OCI-LY3 (cell line): Measurements from ENCODE around the gene LIMA1.
"Not testable (repeated sequence)": the region's sequence is repeated elsewhere in the genome, so short reads cannot be mapped to it uniquely, and the experiment has no call there.

ENCODE experiments used
- H2AFZ ChIP-seq: fragments of 200-600, 300-600 bp; shearing (Covaris generic); 2 replicates; pipeline ENCODE4 v1.6.0; 2014; ENCODE audit warnings: antibody characterized with exemption, low read depth, low read length
- H3K27ac ChIP-seq: fragments of 200-600, 300-600 bp; sonication (generic); 2 replicates; pipeline ENCODE4 v1.5.1; 2014; ENCODE audit warnings: mild to moderate bottlenecking, low read length, moderate library complexity, mixed read lengths
- H3K27me3 ChIP-seq: fragments of 200-600, 300-600 bp; sonication (generic); 2 replicates; pipeline ENCODE4 v1.6.1; 2014; ENCODE audit warnings: low read depth, low read length, mixed read lengths
- H3K36me3 ChIP-seq: fragments of 200-600, 300-600 bp; sonication (generic); replicated peaks from 2 replicates; pipeline ENCODE3; 2014; ENCODE audit warnings: low read depth, low read length, mixed read lengths
- H3K4me1 ChIP-seq: fragments of 300-600, 200-600 bp; sonication (generic); 2 replicates; pipeline ENCODE4 v1.6.1; 2014; ENCODE audit warnings: low read length, mixed read lengths
- H3K4me2 ChIP-seq: fragments of 200-600, 300-600 bp; sonication (generic); 2 replicates; pipeline ENCODE4 v1.6.1; 2014; ENCODE audit warnings: low read length, mixed read lengths
- H3K4me3 ChIP-seq: fragments of 300-600, 200-600 bp; sonication (generic); 2 replicates; pipeline ENCODE4 v1.5.1; 2014; ENCODE audit warnings: antibody characterized with exemption, mild to moderate bottlenecking, low read length, moderate library complexity
- H3K79me2 ChIP-seq: fragments of 300-600, 200-600 bp; shearing (Covaris generic); 2 replicates; pipeline ENCODE4 v1.6.1; 2014; ENCODE audit warnings: mild to moderate bottlenecking, low read length, mixed read lengths
- H3K9ac ChIP-seq: fragments of 300-600, 200-600 bp; shearing (Covaris generic); 2 replicates; pipeline ENCODE4 v1.6.0; 2014; ENCODE audit warnings: mild to moderate bottlenecking, low read length, moderate library complexity
- H3K9me3 ChIP-seq: fragments of 200-600, 300-600 bp; shearing (Covaris generic); 2 replicates; pipeline ENCODE4 v1.6.1; 2014; ENCODE audit warnings: low read length, mixed read lengths; ENCODE audit not compliant: insufficient read depth
- H4K20me1 ChIP-seq: fragments of 200-600, 300-600 bp; sonication (generic); 2 replicates; pipeline ENCODE4 v1.6.1; 2016; ENCODE audit warnings: low read length, mixed read lengths; ENCODE audit not compliant: insufficient read depth
- EZH2phosphoT487 ChIP-seq: fragments of 200-600 bp; shearing (Covaris generic); IDR thresholded peaks from 2 replicates; pipeline ENCODE4 v1.6.1; 2018; ENCODE audit warnings: antibody characterized with exemption, mixed run types, low read depth
- TF ChIP-seq, protein P1 (sequence below): fragments of 200-600, 300-600 bp; sonication (generic); IDR thresholded peaks from 2 replicates; pipeline ENCODE4 v1.5.1; 2014; ENCODE audit warnings: antibody characterized with exemption, low read length, low read depth

Gene LIMA1

DNA sequence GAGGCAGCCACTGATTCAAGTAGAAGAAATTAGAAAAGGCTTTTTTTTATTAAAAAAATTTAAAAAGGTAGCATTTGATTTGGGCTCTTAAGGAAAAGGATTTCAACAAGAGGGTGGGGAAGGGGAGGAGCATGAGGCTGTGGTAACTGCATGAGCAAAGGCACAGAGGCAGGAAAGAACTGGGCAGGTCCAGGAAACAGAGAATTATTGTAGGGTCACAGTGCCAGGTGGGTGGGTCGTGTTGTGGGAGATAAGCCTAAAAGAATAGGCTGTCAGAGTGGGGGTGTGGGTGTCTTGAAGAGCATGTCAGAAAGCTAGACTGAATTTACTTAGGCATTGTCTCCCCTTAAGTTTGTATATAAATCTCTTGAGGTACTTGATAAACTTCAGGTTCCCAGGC, 7.8 kb downstream of the LIMA1 start:
- Histone ChIP-seq H4K20me1 (no peaks in the 10 kb centered on the region), H3K9me3 (no peaks in the 10 kb centered on the region), H3K4me3 (no peak overlapping the region), H3K36me3 (no peaks in the 10 kb centered on the region), H3K27me3 (no peaks in the 10 kb centered on the region), H3K27ac (no peak overlapping the region), H3K79me2 (no peaks in the 10 kb centered on the region), H2AFZ (no peak overlapping the region), H3K4me2 (no peak overlapping the region), H3K4me1 (peaks cover 4% of the 10 kb centered on the region), H3K9ac (no peak overlapping the region)
- TF ChIP-seq, protein P1, sequence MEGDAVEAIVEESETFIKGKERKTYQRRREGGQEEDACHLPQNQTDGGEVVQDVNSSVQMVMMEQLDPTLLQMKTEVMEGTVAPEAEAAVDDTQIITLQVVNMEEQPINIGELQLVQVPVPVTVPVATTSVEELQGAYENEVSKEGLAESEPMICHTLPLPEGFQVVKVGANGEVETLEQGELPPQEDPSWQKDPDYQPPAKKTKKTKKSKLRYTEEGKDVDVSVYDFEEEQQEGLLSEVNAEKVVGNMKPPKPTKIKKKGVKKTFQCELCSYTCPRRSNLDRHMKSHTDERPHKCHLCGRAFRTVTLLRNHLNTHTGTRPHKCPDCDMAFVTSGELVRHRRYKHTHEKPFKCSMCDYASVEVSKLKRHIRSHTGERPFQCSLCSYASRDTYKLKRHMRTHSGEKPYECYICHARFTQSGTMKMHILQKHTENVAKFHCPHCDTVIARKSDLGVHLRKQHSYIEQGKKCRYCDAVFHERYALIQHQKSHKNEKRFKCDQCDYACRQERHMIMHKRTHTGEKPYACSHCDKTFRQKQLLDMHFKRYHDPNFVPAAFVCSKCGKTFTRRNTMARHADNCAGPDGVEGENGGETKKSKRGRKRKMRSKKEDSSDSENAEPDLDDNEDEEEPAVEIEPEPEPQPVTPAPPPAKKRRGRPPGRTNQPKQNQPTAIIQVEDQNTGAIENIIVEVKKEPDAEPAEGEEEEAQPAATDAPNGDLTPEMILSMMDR, result no peak
- no peak for TF ChIP-seq EZH2phosphoT487

DNA sequence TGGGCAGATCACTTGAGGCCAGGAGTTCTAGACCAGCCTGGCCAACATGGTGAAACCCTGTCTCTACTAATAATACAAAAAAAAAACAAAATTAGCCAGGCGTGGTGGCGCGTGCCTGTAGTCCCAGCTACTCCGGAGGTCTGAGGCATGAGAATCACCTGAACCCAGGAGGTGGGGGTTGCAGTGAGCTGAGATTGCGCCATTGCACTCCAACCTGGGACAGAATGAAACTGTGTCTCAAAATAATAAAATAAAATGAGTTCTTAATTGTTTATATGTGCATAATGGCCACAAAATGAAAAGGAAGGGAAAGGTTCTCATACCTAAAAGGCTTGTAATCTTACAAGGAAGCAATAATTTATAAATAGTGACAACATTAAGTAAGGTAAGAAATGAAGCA, 8.2 kb downstream of the LIMA1 start:
- H3K4me3 ChIP-seq, H3K27me3 ChIP-seq, H3K9me3 ChIP-seq, H3K4me1 ChIP-seq, H3K27ac ChIP-seq, H3K4me2 ChIP-seq, H3K36me3 ChIP-seq, H3K79me2 ChIP-seq, H4K20me1 ChIP-seq, H3K9ac ChIP-seq, H2AFZ ChIP-seq: not testable (repeated sequence)

DNA sequence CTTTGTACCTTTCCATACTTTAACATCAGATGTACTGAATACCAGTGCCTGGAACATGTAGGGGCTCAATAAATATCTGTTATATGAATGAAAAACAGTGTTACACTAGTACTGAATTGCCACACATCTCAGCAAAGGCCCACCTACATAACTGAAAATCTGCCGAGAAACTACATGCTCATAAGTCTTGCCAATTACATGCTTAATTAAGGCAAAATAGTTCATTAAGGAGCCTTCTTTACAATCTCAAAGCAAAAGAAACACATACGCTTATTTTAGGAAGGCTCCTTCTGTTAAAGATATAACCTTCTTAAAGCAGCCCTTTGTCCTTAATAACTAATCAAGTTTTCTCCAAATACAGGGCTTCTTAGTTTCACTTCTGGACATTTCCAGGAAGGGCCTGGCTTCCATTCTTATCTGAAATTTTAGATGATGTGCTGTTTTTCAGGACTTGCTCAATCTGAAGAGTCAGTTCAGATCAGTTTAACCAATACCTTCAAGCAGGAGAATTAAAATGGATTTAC, 11.5 kb downstream of the LIMA1 start:
- H3K4me2 ChIP-seq, result no peak overlapping the region
- H3K36me3 ChIP-seq, result no peaks in the 10 kb centered on the region
- no peaks in the 10 kb centered on the region for H4K20me1 ChIP-seq
- H3K9ac ChIP-seq, result no peak overlapping the region
- no peak overlapping the region for H3K27ac ChIP-seq
- H2AFZ ChIP-seq, result no peak overlapping the region
- no peak overlapping the region for H3K4me3 ChIP-seq
- TF ChIP-seq, protein P1, result no peak
- no peak for TF ChIP-seq EZH2phosphoT487
- no peaks in the 10 kb centered on the region for H3K79me2 ChIP-seq
- no peaks in the 10 kb centered on the region for H3K4me1 ChIP-seq
- H3K27me3 ChIP-seq, result no peaks in the 10 kb centered on the region
- H3K9me3 ChIP-seq, result no peaks in the 10 kb centered on the region

DNA sequence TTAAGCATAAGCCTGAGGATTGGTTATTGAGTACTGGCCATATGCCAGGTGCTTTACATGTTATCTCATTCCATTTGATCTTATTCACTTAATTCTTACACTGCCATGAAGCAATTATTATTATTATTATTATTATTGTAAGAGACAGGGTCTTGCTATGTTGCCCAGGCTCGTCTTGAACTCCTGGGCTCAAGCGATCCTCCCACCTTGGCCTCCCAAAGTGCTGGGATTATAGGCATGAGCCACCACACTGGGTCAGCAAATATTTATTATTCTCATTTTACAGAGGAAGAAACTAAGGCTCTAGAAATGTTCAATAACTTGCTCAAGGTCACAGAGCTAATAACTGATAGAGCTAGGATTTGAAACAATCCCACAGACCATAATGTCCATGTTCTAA, 14.8 kb downstream of the LIMA1 start:
- H3K27ac ChIP-seq, result no peak overlapping the region
- H3K9ac ChIP-seq, result no peak overlapping the region
- H3K79me2 ChIP-seq, result no peaks in the 10 kb centered on the region
- no peaks in the 10 kb centered on the region for H3K27me3 ChIP-seq
- no peaks in the 10 kb centered on the region for H4K20me1 ChIP-seq
- H3K9me3 ChIP-seq, result no peaks in the 10 kb centered on the region
- no peaks in the 10 kb centered on the region for H3K36me3 ChIP-seq
- H3K4me3 ChIP-seq, result no peak overlapping the region
- TF ChIP-seq, protein P1, result no peak
- no peak overlapping the region for H2AFZ ChIP-seq
- H3K4me2 ChIP-seq, result no peak overlapping the region
- H3K4me1 ChIP-seq, result no peaks in the 10 kb centered on the region
